Muscle of back (tissue), 11 donors: Measurements from ENCODE around the gene POFUT1. TPM values are rescaled to one million over a fixed set of nuclear protein-coding genes. Genes with fewer than 3 reads are reported as not detected.
"Not testable (repeated sequence)": the region's sequence is repeated elsewhere in the genome, so short reads cannot be mapped to it uniquely, and the experiment has no call there.

ENCODE experiments used
- DNase-seq, 3 donors: peaks; one replicate each; pipeline versions ENCODE4 v3.0.0 to v3.0.0-alpha.2; 2013
- polyA plus RNA-seq, 10 donors: library from polyadenylated mRNA; unstranded; fragments of 120-200 nt; gene quantifications; one replicate each; pipeline ENCODE4 v1.2.1, GENCODE V29; 2013; ENCODE audit not compliant: insufficient read length in 10 of 10

POFUT1 gene
- polyA plus RNA-seq, 10 donors = 27.6 to 36.5 (median 29.8) TPM

DNA sequence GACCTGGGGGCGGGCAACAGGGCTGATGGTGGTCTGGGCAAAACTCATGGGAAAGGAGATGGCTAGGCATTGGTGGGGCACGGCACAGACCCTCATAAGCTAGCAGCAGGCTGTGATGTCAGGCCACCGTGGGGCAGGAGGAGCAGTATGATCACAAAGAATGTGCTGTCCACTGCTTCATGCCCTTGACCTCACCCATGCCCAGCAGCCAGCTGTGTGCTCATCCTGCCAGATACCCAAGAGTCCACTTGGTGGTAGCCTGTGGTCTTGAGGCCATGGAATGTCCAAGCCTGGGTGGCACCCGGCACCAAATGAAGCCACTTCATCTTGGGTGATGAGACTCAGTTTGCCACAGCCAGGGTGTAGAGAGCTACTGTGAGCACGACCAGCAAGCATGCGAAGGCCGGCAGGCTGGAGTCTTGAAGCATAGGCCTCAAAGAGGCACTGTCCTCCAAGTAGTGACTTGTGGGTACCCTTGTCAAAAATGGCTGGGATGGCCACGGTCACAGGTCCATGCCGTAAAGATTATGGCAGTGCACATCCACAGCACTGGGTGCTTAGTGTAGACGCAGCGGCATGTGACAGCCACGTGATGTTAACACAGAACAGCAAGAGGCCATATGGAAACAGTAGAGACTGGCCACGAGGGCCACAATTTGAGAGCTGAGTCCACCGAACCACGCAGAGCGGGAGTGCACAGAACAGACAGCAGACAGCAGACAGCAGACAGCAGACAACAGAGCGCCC is 19.1 kb upstream of the POFUT1 start:
- no peak for DNase-seq

DNA sequence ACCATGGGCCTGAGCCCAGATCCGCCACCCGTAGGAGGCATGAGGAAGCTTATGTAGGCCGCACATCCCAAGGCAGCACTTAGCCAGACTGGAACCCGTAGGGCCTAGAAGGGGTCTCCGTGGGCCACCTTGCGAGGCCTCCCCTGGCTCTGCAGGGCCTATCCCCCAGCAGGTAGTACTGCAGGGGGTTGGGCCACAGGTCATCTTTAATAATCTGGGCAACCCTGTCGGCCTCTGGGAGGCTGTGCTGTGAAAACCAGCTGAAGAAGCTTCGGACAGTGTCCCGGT is 18.6 kb upstream of the POFUT1 start:
- DNase-seq = no peak

DNA sequence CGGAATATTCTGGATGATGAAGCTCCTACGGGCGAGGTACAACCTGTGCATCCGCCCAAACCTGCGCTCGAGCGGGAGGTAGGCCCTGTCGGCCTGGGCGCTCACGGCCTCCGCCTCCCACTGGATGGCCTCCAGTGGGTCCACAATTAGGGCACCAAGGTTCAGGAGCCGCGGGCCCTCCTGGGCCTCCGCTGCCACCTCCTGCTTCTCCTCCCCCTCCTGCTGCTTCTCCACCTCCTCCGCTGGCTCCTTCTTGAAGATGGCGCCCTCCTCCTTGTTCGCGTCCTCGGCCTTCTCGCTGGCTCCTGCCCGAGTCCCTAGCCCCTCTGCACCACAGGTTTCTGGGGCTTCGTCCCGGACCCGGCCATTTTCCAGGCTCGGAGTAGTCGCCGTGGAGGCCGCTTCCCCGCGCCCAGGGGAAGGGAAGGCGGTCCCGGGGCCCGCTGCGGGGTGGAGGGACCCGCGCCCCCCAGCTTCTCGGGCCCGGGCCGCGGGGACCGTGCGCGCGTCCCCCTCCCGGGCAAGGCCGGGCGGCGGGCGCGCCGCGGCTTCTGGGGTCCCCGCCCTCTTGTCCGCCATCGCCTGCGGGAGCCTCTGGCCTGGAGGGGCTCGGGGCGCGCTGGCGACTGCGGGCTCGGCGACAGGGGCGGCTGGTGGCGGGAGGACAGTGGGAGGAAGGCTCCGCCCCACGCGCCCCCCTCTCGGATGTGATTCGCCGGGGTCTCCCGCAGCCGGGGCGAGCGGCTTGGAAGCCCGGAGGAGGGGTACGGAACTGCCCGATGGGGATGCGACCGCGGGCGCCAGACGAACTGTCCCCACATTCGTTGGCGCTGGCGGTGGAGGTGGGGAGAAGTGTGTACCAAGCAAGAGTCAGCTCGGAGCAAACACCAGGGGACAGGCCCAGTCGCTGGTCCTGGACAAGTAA is 17.7 kb upstream of the POFUT1 start:
- peak in 2 of 3 donors; percentile 21 to 84 for DNase-seq

DNA sequence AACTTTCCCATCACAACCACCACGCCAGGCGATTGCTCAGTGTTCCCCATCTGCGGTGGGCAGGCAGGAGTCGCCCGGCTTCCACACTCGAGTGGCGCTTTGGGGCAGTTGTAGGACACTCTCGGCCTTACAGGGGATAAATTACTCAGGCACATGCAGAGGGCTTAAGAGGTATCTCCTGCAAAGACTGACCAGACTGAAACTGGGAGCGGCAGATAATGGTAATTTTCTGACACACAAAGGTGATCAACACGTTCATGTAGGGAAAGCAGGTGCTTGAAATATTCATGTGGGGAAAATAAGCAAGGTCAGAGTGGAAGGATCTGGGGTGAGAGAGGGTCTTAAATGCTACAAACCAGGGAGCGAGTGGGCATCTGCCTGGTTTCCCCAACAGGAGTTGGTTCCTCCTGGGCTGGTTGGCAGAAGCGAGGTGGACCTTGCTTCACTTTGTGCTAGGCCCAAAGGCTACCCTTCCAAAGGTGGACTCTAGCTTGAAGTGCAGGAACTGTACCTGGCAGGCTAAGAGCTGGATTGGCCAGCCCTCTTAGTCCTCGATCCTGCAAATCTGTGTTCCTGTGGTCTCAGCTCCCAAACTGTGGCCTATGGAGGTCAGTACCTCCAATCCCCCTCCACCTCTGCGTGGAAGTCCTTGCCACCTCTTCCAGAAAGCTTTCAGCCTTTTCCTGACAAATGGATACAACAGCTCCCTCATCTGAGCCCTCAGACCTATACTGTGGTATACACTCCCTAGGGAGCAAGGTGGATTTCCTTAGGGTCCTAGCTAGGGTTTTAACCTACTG is 16.9 kb upstream of the POFUT1 start:
- peak in 1 of 3 donors; percentile 17 for DNase-seq

DNA sequence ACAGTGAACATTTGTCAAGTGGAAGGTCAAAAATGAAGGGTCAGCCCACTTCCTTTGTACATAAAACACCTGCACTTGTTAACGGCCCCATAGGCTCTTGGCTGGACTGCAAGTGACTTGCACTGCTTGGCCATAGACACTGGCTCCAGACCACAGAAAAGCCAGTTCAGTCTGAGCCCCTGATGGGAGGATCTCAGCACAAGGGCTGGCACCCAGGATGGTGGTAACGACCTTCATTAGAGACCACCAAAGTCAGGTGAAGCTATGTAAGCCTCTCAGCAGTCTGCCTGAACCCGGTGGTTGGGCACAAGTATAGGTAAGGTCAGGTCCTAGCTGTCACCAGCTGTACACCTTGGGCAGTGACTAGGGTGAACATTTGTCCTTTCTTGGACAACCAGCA is 16.3 kb upstream of the POFUT1 start:
- DNase-seq = no peak

DNA sequence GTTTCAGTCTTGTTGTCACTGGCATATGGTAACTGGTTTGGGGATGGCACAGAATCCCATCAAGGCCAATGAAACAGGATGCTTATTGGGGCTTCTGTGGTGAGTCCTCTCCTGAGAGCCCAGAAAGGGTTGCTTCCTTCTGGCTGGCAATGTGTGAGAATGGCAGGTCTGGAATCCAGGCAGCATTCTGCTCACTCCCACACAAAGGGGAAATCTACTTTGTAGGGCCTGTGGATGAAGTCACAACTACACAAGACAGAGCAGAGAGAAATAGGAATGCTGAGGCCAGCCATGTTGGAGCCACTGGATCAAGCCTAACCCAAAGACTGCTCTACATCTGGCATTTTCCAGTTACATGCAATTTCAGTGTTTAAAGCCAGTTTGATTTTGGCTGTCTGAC is 15.8 kb upstream of the POFUT1 start:
- no peak for DNase-seq

DNA sequence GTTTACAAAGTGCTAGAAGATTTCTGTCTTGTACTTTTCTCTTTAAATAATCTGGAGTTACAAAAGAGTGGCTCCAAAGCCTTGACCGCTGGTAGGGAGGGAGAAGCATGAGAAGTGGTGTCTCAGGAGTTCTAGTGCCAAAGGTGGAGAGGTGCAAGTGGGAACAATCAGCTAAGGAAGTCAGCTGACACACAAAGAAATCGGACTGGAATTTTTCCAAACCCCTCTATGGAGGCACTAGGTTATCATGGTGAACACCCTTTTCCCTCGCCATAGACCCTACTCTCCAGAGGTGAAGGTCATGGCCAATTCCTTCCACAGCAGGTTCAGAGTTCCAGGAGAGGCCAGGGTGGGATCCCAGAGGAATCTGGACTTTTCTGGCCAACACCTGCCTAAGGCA is 15.0 kb upstream of the POFUT1 start:
- DNase-seq = no peak

DNA sequence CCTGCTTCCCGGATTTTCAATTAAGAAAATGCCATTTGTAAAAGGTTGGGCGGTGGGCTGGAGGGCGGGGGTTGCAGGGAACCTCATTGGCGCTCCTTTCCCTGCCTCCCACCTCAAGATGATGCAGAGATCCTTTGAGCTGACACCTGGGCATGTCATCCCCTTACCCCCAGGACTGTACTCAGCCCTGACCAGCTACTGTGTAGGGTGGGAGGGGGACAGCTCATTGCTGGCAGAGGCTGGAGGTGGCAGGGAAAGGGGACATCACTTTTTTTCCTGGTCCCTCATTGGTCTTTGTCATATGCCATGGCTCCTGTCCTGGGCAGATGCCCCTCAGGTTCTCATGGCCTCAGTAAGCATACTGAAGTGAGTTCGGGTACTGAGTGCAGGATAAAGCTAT is 14.3 kb upstream of the POFUT1 start:
- DNase-seq = not testable (repeated sequence)

DNA sequence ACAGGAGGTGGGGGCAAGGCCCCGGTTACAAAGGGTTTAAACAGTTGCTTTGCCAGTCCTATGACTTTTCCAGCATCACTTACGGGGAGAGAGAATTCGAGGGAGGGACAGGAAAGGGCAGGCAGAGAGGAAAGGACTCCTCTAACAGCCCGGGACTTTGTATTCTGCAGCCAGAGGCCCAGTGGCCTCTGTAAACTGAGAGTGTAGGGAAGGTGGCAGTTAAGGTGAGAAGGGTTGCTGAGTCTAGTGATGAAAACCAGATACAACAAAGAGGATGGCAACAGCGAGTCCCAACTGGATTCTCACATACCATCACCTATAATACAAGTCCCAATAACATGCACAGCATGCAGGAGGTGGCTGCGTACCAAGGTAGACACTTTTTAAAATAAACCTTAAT is 13.7 kb upstream of the POFUT1 start:
- DNase-seq = no peak

DNA sequence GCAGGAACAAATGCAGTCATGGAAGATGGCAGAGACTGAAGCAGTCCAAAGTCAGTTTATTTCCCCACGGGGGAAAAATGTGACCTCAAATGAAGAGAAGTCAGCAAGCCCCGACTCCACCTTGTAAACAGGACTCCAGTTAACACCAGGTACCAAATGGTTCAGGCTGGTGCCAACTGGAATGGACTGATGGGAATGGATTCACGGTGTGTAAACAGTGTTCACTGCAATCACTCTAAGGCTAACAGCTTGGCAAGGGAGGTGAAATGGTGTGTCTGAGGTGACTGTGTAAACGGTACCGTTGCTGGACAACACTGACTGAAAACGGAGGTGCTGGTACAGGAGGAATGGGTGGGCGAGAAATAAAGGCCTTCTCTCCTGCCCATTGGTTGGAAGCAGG is 12.1 kb upstream of the POFUT1 start:
- DNase-seq = no peak

DNA sequence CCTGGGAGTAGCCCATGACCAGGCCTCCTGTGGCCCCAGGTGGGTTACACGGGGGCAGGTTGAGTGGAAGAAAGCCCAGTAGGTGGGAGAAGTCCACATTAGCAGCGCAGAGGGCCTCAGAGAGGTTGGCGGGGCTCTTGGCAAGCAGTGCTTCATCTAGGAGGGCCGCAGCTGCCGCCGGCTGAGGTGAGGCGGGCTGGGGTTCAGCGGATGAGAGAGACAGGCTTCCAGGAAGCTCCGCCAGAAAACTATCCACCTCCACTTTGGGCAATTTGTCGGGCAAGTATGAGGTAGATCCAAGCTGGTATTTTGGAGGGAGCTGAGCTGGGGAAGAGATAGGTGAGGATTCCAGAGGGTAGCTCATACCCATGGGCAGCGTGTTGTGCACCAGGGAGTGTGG is 11.1 kb upstream of the POFUT1 start:
- DNase-seq = not testable (repeated sequence)

DNA sequence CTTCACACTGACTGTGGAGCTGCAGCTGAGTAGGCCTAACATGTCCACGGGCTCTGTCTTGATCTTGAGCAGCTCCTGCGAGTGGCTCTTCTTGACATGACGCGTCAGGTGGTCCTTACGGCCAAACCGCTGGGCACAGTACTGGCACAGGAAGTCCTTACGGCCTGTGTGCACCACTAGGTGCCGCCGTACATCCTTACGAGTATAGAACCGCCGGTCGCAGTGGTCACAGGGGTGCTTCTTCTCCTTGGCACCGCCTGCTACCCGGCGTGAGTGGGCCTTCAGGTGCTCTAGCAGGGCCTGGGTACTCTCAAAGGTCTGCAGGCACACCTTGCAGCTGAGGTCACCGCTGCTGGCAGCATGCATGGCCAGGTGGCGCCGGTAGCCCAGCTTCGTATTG is 10.5 kb upstream of the POFUT1 start:
- not testable (repeated sequence) for DNase-seq

DNA sequence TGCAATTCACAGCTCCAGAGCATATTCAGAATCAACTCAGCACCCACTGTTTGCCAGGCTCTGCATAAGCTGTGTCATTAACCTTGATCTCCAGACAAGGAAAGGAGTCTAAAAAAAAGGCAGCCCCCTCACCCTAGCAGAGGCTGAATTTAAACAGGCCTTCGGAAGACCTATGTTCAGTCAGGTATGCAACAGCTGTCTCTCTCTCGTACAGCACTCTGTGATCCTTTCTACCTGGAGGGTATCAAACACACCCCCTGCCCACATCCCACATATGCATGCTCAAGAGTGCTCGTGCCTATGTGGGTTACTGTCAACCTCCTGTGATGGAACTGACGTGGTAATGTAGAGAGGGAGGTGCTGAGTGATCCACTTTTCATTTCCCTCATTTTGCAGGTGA is 8.7 kb upstream of the POFUT1 start:
- no peak for DNase-seq

DNA sequence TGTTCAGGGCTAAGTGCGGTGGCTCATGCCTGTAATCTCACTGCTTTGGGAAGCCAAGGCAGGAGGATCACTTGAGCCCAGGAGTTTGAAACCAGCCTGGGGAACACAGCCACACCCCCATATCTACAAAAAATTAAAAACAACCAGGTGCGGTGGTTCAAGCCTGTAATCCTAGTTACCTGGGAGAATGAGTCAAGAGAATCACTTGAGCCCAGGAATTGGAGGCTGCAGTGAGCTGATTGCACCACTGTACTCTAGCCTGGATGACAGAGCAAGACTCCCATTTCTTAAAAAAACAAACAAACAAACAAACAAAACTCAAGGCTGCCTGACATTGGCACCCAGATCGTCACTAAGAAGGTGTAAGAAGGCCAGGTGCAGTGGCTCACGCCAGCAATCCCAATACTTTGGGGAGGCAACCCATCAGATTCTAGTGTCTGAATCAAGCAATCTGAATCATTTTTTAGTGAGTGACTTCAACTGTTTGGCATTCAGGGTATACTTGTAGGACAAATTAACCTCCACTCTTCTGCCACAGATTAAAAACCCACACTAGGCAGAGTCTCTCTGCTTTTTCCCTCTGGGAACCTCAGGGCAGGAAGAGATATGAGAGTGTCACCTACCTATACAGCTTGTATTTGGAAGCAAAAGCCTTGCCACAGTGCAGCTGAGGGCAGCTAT is 6.2 kb upstream of the POFUT1 start:
- no peak for DNase-seq

DNA sequence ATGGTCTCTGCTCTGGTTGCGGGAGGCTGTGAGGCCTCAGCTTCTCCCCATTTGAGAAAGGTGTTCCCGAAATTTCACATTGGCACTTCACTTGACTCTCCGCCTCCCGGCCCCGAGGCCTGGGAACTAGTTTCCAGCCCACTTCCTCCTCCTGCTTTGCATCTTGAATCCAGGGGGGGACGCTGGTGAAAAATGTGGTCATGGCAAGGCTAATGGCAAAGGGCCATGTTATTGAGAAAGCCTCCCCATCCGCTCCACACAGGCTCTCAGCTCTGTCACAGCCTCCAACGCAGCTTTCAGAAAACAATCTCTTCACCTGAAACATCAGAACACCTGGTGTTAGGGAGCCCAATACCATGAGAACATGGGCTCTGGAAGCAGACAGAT is 5.7 kb upstream of the POFUT1 start:
- DNase-seq = no peak

DNA sequence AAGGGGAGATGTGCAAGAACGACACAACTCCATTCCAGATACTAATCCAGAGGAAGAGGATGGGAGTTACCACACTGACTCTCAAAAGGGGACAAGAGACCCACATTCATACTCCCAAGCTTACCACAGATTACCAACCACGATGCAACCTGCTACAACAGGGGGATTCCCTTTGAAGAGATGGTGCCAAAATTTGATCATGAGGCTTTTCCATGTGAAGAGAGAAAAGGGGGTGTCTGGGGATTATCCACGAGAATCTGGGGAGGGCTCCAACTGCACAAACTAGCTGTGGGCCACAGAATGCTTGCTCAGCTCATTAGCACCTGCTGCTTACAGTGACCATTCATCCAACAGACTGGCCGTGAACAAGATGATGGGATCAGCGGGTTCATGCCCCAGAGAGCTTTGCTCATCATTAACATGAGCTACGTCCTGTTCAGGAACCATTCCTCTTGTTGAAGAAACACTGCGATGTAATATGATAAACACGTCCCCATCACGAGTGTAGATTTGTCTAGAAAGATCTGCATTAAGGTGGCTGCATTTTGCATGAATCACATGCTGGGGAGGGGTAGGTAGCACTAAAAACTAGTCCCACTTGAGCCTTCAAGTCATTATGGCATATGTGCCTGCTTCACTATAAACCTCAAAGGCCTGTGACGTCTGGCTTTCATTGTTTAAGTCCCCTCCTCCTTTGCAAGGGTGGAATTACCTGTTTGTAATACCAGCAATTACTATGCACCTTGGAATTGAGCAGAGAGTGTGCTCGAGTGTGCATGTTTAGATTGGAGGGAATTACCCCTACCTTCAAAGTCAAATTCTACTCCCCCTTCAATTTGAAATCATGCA is 4.1 kb upstream of the POFUT1 start:
- DNase-seq = no peak

DNA sequence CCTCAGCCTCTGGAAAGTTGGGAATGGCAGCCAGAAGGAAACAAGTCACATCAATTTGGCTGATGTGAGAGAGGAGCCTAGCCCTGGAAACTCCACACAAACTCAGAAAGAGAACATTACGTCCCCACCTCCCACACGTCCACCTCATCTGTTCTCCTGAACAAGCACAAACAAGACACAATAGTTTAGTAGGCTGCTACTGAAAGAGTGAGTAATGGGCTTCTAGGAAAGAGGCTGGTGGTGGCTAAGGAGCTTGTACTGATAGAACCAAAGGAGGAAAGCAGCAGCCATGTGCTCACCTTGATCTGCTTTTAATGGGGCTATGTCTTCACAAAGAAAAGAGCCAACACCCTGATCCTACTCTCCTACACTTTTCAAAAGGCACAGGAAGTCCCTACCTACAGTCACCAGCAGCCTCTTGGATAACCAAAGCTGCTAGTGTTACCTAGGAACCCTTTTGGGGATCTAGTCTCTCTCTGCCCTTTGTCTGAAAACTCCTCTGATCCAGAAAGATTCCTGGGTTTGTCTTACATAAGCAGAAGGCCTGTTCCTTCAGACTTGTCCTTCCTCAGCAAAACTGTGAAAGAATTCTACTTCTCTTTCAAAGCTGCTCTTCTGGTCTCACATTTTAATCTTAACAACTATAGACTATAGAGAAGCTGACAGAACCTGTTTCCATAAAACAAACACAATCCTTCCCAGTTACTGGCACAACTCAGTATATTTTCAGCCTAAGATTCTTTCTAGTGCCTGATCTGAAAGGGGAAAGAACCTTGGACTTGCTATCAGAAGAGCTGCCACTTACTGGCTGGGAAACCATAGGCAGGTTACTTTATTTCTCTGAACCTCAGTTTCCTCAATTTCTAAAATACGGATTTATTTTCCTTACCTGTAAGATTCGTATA is 3.2 kb upstream of the POFUT1 start:
- no peak for DNase-seq

DNA sequence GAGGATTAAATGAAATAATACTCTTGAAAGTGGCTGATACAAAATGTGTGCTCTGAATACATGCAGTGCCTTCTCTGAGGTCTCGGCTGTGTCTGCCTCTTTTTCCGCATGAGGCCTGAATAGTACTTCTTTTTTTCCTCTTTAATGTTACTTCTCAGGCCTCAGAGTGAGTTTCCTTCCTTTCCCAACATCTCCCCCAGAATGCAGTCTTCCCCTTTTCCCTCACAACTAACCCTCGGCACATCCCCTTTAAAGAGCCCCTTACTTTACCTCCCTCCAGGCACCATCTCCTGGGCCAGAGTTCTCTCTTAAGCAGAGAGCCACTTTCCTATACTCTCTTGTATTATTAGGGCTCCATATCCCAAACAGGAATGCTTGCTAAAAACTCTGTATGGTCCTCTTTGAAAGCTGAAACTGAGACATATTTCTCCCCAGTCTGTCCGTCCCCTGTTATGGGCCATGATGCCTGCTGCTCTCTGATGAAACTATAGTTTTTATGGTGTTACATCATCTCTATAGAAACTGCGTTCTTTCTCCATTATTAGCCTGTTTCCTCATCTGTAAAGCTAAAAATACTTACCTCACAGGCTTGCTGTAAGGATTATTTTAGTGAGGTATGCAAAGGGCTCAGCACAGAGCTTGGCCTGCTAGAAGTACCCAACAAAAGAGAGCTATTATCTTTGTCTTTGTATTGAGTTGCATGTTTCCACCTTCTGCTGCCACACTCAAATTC is 2.4 kb upstream of the POFUT1 start:
- peak in 1 of 3 donors; percentile 7 for DNase-seq
